Activated CD8-positive, alpha-beta T cell treated with anti-CD3 and anti-CD28 coated beads for 36 hours (primary cell): ENCODE measurements around the gene ESF1. TPM values are rescaled to one million over a fixed set of nuclear protein-coding genes. Genes with fewer than 3 reads are reported as not detected.

ENCODE experiments used
- ATAC-seq: fragments of 200-7000 bp; cut with Tn5 transposase; one replicate; pipeline ENCODE4 v1.10.0; 2021; ENCODE audit warnings: mild to moderate bottlenecking, moderate library complexity
- CTCF ChIA-PET: fragments of 350-600 bp; sonication (Branson Sonifier 250); formaldehyde crosslinking; loops from one replicate; lab custom pipeline; 2021; ENCODE audit warnings: antibody characterized with exemption; lab: Charles Lee
- POLR2A ChIA-PET: fragments of 350-600 bp; sonication (Branson Sonifier 250); formaldehyde crosslinking; loops from one replicate; lab custom pipeline; 2021; ENCODE audit warnings: antibody characterized with exemption; lab: Charles Lee
- DNase-seq: peaks from one replicate; pipeline ENCODE4 v3.0.0-alpha.2; 2020
- H3K27ac Mint-ChIP-seq: one replicate; pipeline ENCODE4 v1.8.0; 2021; ENCODE audit warnings: mild to moderate bottlenecking, mixed read lengths
- H3K27me3 Mint-ChIP-seq: one replicate; pipeline ENCODE4 v1.8.0; 2021; ENCODE audit warnings: mixed read lengths
- H3K36me3 Mint-ChIP-seq: one replicate; pipeline ENCODE4 v1.8.0; 2021; ENCODE audit warnings: low read depth, mixed read lengths
- H3K4me1 Mint-ChIP-seq: one replicate; pipeline ENCODE4 v1.8.0; 2021; ENCODE audit warnings: low read depth, mixed read lengths
- H3K4me3 Mint-ChIP-seq: one replicate; pipeline ENCODE4 v1.8.0; 2021; ENCODE audit warnings: mild to moderate bottlenecking, moderate library complexity, mixed read lengths
- H3K9me3 Mint-ChIP-seq: one replicate; pipeline ENCODE4 v1.8.0; 2021; ENCODE audit warnings: mixed read lengths
- intact Hi-C: fragments of 100-400 bp; cut with micrococcal nuclease; formaldehyde crosslinking; loops from one replicate; pipeline ENCODE4 v1.10.0; 2022
- total RNA-seq, 2 experiments: library from RNA; stranded (reverse); gene quantifications; one replicate each; pipeline ENCODE4 v1.2.3, GENCODE V29; 2021
- TF ChIP-seq, protein P1 (sequence below): fragments of 200-600 bp; IDR thresholded peaks from one replicate; pipeline ENCODE4 v1.8.0; 2022; ENCODE audit warnings: antibody characterized with exemption, mild to moderate bottlenecking

The ESF1 gene
- total RNA-seq, 2 experiments from 2014 or later: 19.9 to 20.4 TPM

DNA sequence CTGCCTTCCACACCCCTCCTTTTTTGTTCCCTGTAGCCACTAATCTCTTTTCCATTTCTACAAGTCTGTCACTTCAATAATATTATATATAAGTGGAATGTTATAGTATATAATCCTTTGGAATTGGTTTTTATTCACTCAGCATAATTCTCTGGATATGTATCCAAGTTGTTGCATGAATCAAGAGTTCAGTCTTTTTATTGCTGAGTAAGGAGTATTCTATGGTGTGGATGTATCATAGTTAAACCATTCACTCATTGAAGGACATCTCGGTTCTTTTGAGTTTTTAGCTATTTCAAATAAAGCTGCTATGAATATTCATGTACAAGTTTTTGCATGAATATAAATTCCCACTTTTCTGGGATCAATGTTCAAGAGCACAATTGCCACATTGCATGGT lies 76.5 kb downstream of the ESF1 start:
- H3K4me3 Mint-ChIP-seq: no peak overlapping the region
- no peak overlapping the region for H3K27ac Mint-ChIP-seq
- H3K4me1 Mint-ChIP-seq: no peaks in the 10 kb centered on the region
- peaks cover 23% of the 10 kb centered on the region for H3K36me3 Mint-ChIP-seq
- TF ChIP-seq, protein P1, sequence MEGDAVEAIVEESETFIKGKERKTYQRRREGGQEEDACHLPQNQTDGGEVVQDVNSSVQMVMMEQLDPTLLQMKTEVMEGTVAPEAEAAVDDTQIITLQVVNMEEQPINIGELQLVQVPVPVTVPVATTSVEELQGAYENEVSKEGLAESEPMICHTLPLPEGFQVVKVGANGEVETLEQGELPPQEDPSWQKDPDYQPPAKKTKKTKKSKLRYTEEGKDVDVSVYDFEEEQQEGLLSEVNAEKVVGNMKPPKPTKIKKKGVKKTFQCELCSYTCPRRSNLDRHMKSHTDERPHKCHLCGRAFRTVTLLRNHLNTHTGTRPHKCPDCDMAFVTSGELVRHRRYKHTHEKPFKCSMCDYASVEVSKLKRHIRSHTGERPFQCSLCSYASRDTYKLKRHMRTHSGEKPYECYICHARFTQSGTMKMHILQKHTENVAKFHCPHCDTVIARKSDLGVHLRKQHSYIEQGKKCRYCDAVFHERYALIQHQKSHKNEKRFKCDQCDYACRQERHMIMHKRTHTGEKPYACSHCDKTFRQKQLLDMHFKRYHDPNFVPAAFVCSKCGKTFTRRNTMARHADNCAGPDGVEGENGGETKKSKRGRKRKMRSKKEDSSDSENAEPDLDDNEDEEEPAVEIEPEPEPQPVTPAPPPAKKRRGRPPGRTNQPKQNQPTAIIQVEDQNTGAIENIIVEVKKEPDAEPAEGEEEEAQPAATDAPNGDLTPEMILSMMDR: no peak
- H3K27me3 Mint-ChIP-seq: no peaks in the 10 kb centered on the region
- peaks cover 1% of the 10 kb centered on the region for H3K9me3 Mint-ChIP-seq
- POLR2A ChIA-PET: no interaction called here
- DNase-seq (no peak), ATAC-seq (no peak)
- intact Hi-C loops: no loop called here
- CTCF ChIA-PET: no interaction called here

DNA sequence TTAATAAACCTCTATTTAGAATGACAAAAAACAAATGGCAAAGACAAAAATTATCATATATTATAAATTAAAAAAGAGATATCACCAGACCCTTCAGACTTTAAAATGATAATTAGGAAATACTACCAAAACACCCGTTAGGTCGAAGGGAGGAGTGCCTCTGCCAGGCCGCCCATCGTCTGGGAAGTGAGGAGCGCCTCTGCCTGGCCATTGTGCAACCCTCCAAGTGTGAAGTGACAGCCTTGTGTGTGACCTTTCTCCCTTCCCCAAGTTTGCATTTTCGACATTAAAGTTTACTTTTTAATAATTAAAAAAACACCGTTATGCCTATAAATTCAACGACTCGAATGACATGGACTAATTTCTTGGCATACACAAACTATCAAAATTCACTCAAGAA lies 81.5 kb downstream of the ESF1 start:
- intact Hi-C loops: no loop called here
- no peaks in the 10 kb centered on the region for H3K9me3 Mint-ChIP-seq
- no peaks in the 10 kb centered on the region for H3K4me1 Mint-ChIP-seq
- ATAC-seq: no peak
- H3K4me3 Mint-ChIP-seq: no peak overlapping the region
- H3K36me3 Mint-ChIP-seq: no peaks in the 10 kb centered on the region
- peaks cover 3% of the 10 kb centered on the region for H3K27me3 Mint-ChIP-seq
- ChIA-PET CTCF (no interaction called here), POLR2A (no interaction called here)
- no peak overlapping the region for H3K27ac Mint-ChIP-seq
- DNase-seq: no peak
- TF ChIP-seq, protein P1: no peak

DNA sequence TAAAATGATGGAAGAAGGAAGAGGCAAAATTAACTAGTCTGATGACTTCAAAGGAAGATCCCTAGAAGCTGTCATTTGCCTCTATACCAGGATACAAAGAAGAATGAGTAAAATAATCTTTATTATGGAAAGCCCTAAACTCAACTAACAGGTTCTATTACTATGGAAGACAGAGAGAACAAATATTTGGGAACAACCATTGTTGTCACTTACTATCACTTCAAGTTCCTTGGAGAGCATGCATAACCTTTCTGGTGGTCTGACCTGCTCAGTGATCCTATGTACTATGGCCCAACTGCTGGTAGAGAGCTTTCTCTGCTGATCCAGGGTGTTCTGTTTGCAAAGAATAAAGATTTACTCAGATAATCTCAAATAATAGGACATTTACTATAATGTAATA lies 83.2 kb downstream of the ESF1 start:
- Mint-ChIP-seq H3K27ac (no peak overlapping the region), H3K4me3 (no peak overlapping the region), H3K36me3 (no peaks in the 10 kb centered on the region), H3K9me3 (no peaks in the 10 kb centered on the region), H3K27me3 (peaks cover 3% of the 10 kb centered on the region), H3K4me1 (no peaks in the 10 kb centered on the region)
- TF ChIP-seq, protein P1: no peak
- intact Hi-C loops: no loop called here
- DNase-seq: no peak
- POLR2A ChIA-PET: no interaction called here
- CTCF ChIA-PET: no interaction called here
- no peak for ATAC-seq

DNA sequence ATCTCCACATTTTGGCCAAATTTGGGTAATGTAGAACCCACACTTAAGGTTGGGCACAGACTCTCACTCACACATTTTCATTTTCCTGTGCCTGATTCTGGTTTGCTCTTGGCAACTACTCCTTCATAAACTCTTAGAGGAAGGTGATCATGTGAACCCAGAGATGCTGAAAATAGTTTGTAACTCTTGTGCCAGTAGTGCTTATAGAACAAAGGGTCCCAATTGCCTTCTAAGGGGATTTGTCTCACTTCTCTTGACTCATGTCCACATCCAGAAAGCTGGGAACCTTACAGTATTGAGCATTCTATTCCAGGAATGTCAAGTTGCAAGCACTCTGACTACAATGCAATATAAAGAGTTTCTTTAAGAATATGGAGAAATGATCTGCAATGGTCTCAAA lies 84.0 kb downstream of the ESF1 start:
- intact Hi-C loops: no loop called here
- H3K4me1 Mint-ChIP-seq: no peaks in the 10 kb centered on the region
- POLR2A ChIA-PET: no interaction called here

DNA sequence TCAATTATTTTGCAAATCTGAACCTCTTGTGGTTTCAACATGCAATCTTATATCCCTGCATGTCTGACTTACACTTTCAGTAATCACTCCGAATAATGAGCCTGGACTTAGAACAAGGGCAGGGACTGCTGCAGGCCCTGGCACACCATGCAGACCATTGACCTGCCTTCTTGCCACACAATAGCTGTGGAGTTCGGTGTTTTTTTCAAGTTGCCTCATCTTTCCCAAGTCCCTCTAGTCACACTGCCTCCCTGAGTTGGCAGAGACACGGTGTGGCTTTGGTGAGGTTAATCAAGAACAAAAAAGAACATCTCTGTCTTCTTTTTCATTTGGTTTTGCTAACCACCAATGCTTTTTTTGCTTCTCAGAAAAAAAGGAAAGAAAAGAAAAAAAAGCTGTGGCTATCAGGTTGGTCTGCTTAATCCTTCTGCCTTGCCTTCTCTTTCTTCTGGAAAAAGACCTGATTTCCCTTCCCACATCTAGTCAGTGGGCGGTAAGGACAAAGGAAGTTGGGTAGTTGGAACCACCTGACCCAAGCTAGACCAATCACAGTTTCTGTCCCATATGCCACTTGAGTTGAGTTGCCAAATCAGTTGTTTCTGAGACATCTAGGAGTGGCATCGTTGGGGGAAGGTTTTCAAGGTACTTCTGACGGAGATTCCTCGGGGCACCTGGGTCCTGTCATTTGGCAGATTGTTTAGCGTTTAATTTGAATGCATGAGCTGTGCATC lies 90.1 kb downstream of the ESF1 start:
- no peaks in the 10 kb centered on the region for H3K9me3 Mint-ChIP-seq
- peaks cover 3% of the 10 kb centered on the region for H3K27me3 Mint-ChIP-seq
- TF ChIP-seq, protein P1: no peak
- H3K4me1 Mint-ChIP-seq: no peaks in the 10 kb centered on the region
- intact Hi-C loops: no loop called here
- no peak overlapping the region for H3K27ac Mint-ChIP-seq
- CTCF ChIA-PET: interaction anchor here (0.9 kb wide), 1 partner anchor 16 kb away, joined by 3 read pairs; no protein-coding TSS in a partner anchor
- no peak for DNase-seq
- no peak for ATAC-seq
- H3K36me3 Mint-ChIP-seq: no peaks in the 10 kb centered on the region
- POLR2A ChIA-PET: no interaction called here
- no peak overlapping the region for H3K4me3 Mint-ChIP-seq

More for the DNA sequence above, 84.0 kb downstream of the ESF1 start:
- no peaks in the 10 kb centered on the region for H3K36me3 Mint-ChIP-seq
- peaks cover 3% of the 10 kb centered on the region for H3K27me3 Mint-ChIP-seq
- no peaks in the 10 kb centered on the region for H3K9me3 Mint-ChIP-seq
- TF ChIP-seq, protein P1: no peak
- CTCF ChIA-PET: no interaction called here
- H3K27ac Mint-ChIP-seq: no peak overlapping the region
- ATAC-seq: no peak
- no peak for DNase-seq
- H3K4me3 Mint-ChIP-seq: no peak overlapping the region
